ENCODE results near the gene TNF. TPM values are rescaled to one million over a fixed set of nuclear protein-coding genes. Genes with fewer than 3 reads are reported as not detected.
A peak's percentile ranks its signal among the peaks of the same experiment; 100 is the strongest.

TNF gene
- total and polyA plus RNA-seq, 2 donors (not counting 3 experiments of a cell fraction or from before 2014, with no cell fraction given): not detected

GRCh38 chr6:31560697-31561058 lies 14.7 kb upstream of the TNF start:
- TF ChIP-seq FOS (IDR thresholded peaks at IDR 0.05; ENCODE audit: borderline replicate concordance, insufficient read depth, low read length) (no peak), MAX (IDR thresholded peaks at IDR 0.05; ENCODE audit: insufficient read depth, insufficient read length) (no peak), POLR2AphosphoS5 (IDR thresholded peaks at IDR 0.05; ENCODE audit: insufficient read depth, low read depth, low read length) (no peak), JUN (IDR thresholded peaks at IDR 0.05; ENCODE audit: borderline replicate concordance, insufficient read depth, insufficient read length, low read depth) (no peak), MYC (IDR thresholded peaks at IDR 0.05; ENCODE audit: low read depth, low read length) (no peak), EZH2 (IDR thresholded peaks at IDR 0.05; ENCODE audit: borderline replicate concordance, low read depth, low read length, severe bottlenecking) (no peak), POLR2A (IDR thresholded peaks at IDR 0.05; ENCODE audit: low read depth, low read length) (no peak)
- Histone ChIP-seq H3K4me1 (ENCODE audit: control insufficient read depth, extremely low read depth, insufficient read depth, low read length) (peaks cover 69% of the 10 kb centered on the region), H4K20me1 (replicated peaks; ENCODE audit: control insufficient read depth, extremely low read depth, insufficient read depth, low read length) (no peaks in the 10 kb centered on the region), H3K9ac (replicated peaks; ENCODE audit: extremely low read depth, insufficient read depth, low read length) (peak overlapping the region; percentile 22), H3K27me3 (ENCODE audit: control insufficient read depth in 2 of 2, insufficient read depth in 2 of 2, low read length in 2 of 2) (no peaks in the 10 kb centered on the region), H3K27ac (ENCODE audit: insufficient read depth, low read depth, low read length) (peak overlapping the region; percentile 98), H3K4me2 (ENCODE audit: insufficient read depth, low read length) (peak overlapping the region; percentile 90), H3K9me1 (replicated peaks; ENCODE audit: control insufficient read depth, extremely low read depth, insufficient read depth, low read length) (no peaks in the 10 kb centered on the region), H3K79me2 (ENCODE audit: control insufficient read depth, insufficient read depth, low read length) (peaks cover 7% of the 10 kb centered on the region), H3K4me3 (replicated peaks in 1 of 3; ENCODE audit: insufficient read depth in 1 of 3, low read depth in 1 of 3, low read length in 3 of 3) (no peak overlapping the region), H2AFZ (ENCODE audit: low read depth, low read length) (no peak overlapping the region), H3K9me3 (replicated peaks; ENCODE audit: control insufficient read depth, insufficient read depth, low read length) (no peaks in the 10 kb centered on the region), H3K36me3 (ENCODE audit: control insufficient read depth in 2 of 2, extremely low read depth in 1 of 2, insufficient read depth in 2 of 2, low read length in 2 of 2) (peaks cover 2 to 10% of the 10 kb centered on the region in 2 experiments)
- DNase-seq (ENCODE audit: low read depth, low spot score) (no peak), FAIRE-seq (no peak)
- POLR2A ChIA-PET: interaction anchor here (0.5 kb wide), 1 partner anchor 66 kb away, joined by 8 read pairs; no protein-coding TSS in a partner anchor
- intact Hi-C loops (cut with micrococcal nuclease) (loop anchor here (1.0 kb wide), 4 partner anchors 9 to 34 kb away; partner anchors contain the start of gene NFKBIL1), dilution Hi-C loops (cut with MboI; ENCODE audit: extremely low pct_ligation_motif_present, low sequenced_read_pairs) (no loop called here)
- TSS peak; percentile 41 for BruUV-seq (replicated peaks)
- CTCF ChIA-PET: interaction anchor here (3.5 to 31.0 kb wide), 2 partner anchors 10 to 28 kb away, joined by 31 to 1517 read pairs; partner anchors contain the start of genes LST1, LTB, NCR3 and TNF

All from endothelial cell of umbilical vein (primary cell).